HFF-Myc (cell line): ENCODE measurements around the gene CNOT2.

Experiments
- DNase-seq: peaks from one replicate; pipeline ENCODE4 v3.0.0-alpha.2; 2011; ENCODE audit warnings: low read depth; ENCODE audit errors: extremely low read depth
- H3K4me3 ChIP-seq: replicated peaks from 2 replicates; pipeline ENCODE4 v1.5.1; 2011; ENCODE audit warnings: low read depth, mild to moderate bottlenecking, control low read depth, low read length
- CTCF ChIP-seq: IDR thresholded peaks from 2 replicates; pipeline ENCODE4 v1.5.1; 2012; ENCODE audit warnings: mild to moderate bottlenecking, low read depth, low read length, control low read depth; ENCODE audit errors: missing control alignments

The CNOT2 gene, protein sequence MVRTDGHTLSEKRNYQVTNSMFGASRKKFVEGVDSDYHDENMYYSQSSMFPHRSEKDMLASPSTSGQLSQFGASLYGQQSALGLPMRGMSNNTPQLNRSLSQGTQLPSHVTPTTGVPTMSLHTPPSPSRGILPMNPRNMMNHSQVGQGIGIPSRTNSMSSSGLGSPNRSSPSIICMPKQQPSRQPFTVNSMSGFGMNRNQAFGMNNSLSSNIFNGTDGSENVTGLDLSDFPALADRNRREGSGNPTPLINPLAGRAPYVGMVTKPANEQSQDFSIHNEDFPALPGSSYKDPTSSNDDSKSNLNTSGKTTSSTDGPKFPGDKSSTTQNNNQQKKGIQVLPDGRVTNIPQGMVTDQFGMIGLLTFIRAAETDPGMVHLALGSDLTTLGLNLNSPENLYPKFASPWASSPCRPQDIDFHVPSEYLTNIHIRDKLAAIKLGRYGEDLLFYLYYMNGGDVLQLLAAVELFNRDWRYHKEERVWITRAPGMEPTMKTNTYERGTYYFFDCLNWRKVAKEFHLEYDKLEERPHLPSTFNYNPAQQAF

GRCh38 chr12:70242695-70243509 is at the start of gene CNOT2:
CNOT2 (plus strand) TSS chr12:70243433; CDS start chr12:70278227, 34,794 bp downstream.
- no peak for TF ChIP-seq CTCF

GRCh38 chr12:70194076-70194475 is 49.2 kb upstream of the CNOT2 start:
- no peak for DNase-seq
- no peak for TF ChIP-seq CTCF

More at GRCh38 chr12:70242695-70243509, at the start of gene CNOT2:
- peak; percentile 67 for DNase-seq
- H3K4me3 ChIP-seq, result peak within 1 kb of the TSS; percentile 91

DNA sequence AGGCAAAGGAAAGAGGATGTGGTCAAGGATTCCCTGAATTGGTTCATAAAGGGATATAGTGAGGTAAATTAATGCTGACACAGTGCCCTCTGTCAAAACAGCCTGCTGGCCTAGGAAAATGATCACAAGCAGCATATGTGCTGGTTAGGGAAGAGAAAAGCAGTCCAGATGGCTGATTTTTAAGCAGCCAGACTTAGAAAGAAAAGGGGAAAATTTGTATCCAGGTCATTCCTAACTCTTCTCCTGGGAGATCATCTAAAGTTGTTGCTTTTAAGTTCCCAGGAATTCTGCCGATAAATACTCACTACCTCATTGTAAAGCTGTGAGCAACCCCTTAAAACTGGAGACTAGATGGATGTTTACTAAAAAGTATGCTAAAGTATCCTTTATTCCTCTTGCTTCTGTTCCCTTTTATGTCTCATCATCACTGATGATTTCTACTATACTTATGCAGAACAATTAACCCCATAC is 46.4 kb upstream of the CNOT2 start:
- DNase-seq, result no peak
- H3K4me3 ChIP-seq, result no peak overlapping the region
- no peak for TF ChIP-seq CTCF

More at GRCh38 chr12:70194076-70194475, 49.2 kb upstream of the CNOT2 start:
- no peak overlapping the region for H3K4me3 ChIP-seq

GRCh38 chr12:70197345-70197744 is 45.9 kb upstream of the CNOT2 start:
- no peak overlapping the region for H3K4me3 ChIP-seq
- DNase-seq, result no peak
- no peak for TF ChIP-seq CTCF

DNA sequence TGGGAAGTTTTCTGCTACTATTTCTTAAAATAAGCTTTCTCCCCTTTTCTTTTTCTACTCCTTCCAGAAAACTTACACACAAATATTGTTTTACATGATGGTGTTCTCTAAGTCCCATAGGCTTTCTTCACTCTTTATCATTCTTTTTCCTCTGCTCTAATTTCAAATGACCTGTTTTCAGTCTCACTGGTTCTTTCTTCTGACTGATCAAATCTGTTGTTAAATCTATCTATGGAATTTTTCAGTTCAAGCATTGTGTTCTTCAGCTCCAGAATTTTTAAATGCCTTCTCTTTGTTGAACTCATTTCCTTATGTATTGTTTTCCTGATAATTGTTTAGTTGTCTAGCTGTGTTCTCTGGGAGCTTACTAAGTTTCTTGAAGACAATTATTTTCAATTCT is 29.5 kb upstream of the CNOT2 start:
- DNase-seq, result no peak
- no peak for TF ChIP-seq CTCF
- no peak overlapping the region for H3K4me3 ChIP-seq

- no peak for DNase-seq
These were observed 28.1 kb upstream of the CNOT2 start for GRCh38 chr12:70214972-70215617.

More at GRCh38 chr12:70214972-70215617, 28.1 kb upstream of the CNOT2 start:
- TF ChIP-seq CTCF, result no peak
- no peak overlapping the region for H3K4me3 ChIP-seq
